Keratinocyte (primary cell): Measurements from ENCODE around the gene SERF2. TPM values are rescaled to one million over a fixed set of nuclear protein-coding genes. Genes with fewer than 3 reads are reported as not detected.
A peak's percentile ranks its signal among the peaks of the same experiment; 100 is the strongest.

Experiments used
- DNase-seq: peaks from one replicate; pipeline ENCODE4 v3.0.0-alpha.2; 2011; ENCODE audit warnings: low read depth, missing footprints, low spot score
- FAIRE-seq: peaks from 2 replicates; lab custom pipeline; 2011; peaks lifted over from hg19 to GRCh38; lab: Jason Lieb, UNC
- H2AFZ ChIP-seq: 2 replicates; pipeline ENCODE4 v1.6.0; 2012; ENCODE audit warnings: low read length, control low read depth, inconsistent platforms; ENCODE audit not compliant: control insufficient read depth
- H3K27ac ChIP-seq: 2 replicates; pipeline ENCODE4 v1.5.1; 2011; ENCODE audit warnings: low read length; ENCODE audit not compliant: control insufficient read depth, insufficient read depth
- H3K27me3 ChIP-seq: 3 replicates; pipeline ENCODE4 v1.6.0; 2011; ENCODE audit warnings: low read length; ENCODE audit not compliant: control insufficient read depth, insufficient read depth; ENCODE audit errors: extremely low read depth
- H3K36me3 ChIP-seq, 2 experiments: 2 replicates in 1 of 2; 3 replicates in 1 of 2; pipeline ENCODE4 v1.5.1; 2011; ENCODE audit warnings: low read length in 2 of 2, mild to moderate bottlenecking in 1 of 2; ENCODE audit not compliant: control insufficient read depth in 2 of 2, insufficient read depth in 2 of 2; ENCODE audit errors: extremely low read depth in 1 of 2
- H3K4me1 ChIP-seq: 3 replicates; pipeline ENCODE4 v1.5.1; 2011; ENCODE audit warnings: low read length; ENCODE audit not compliant: control insufficient read depth, insufficient read depth; ENCODE audit errors: extremely low read depth
- H3K4me2 ChIP-seq: 3 replicates; pipeline ENCODE4 v1.6.0; 2011; ENCODE audit warnings: low read depth, low read length; ENCODE audit not compliant: control insufficient read depth, insufficient read depth; ENCODE audit errors: extremely low read depth
- H3K4me3 ChIP-seq, 3 experiments: fragments of 200-600 bp in 1 of 3; sonication (generic) in 1 of 3; 2 replicates in 2 of 3; 3 replicates in 1 of 3; pipeline ENCODE4 v1.5.1; 2011 to 2016; ENCODE audit warnings: low read length in 3 of 3, mild to moderate bottlenecking in 3 of 3, control low read depth in 2 of 3, inconsistent platforms in 1 of 3, low read depth in 1 of 3, mixed read lengths in 1 of 3, mixed run types in 1 of 3, moderate library complexity in 1 of 3; ENCODE audit not compliant: control insufficient read depth in 2 of 3, insufficient read depth in 2 of 3; ENCODE audit errors: extremely low read depth in 1 of 3
- H3K79me2 ChIP-seq: 2 replicates; pipeline ENCODE4 v1.6.0; 2012; ENCODE audit warnings: low read length; ENCODE audit not compliant: control insufficient read depth, insufficient read depth
- H3K9ac ChIP-seq: 3 replicates; pipeline ENCODE4 v1.6.0; 2011; ENCODE audit warnings: low read length; ENCODE audit not compliant: control insufficient read depth, insufficient read depth; ENCODE audit errors: extremely low read depth
- H3K9me1 ChIP-seq: 3 replicates; pipeline ENCODE4 v1.6.0; 2011; ENCODE audit warnings: low read length; ENCODE audit not compliant: control insufficient read depth, insufficient read depth; ENCODE audit errors: extremely low read depth
- H3K9me3 ChIP-seq: 2 replicates; pipeline ENCODE4 v1.5.1; 2012; ENCODE audit warnings: low read depth, low read length; ENCODE audit not compliant: control insufficient read depth
- H4K20me1 ChIP-seq: 3 replicates; pipeline ENCODE4 v1.6.0; 2011; ENCODE audit warnings: low read length; ENCODE audit not compliant: control insufficient read depth, insufficient read depth; ENCODE audit errors: extremely low read depth
- CTCF ChIP-seq, 3 experiments: IDR thresholded peaks in 1 of 3; conservative IDR thresholded peaks in 1 of 3; optimal IDR thresholded peaks in 1 of 3; 2 replicates in 2 of 3; 3 replicates in 1 of 3; pipeline versions ENCODE3 to v1.5.1; 2011; ENCODE audit warnings: low read length in 3 of 3, mild to moderate bottlenecking in 3 of 3, moderate library complexity in 2 of 3, control low read depth in 1 of 3, inconsistent platforms in 1 of 3; ENCODE audit not compliant: insufficient read depth in 2 of 3; ENCODE audit errors: extremely low read depth in 1 of 3
- EZH2 ChIP-seq: IDR thresholded peaks from one replicate; pipeline ENCODE4 v1.6.1; 2012; ENCODE audit warnings: inconsistent platforms, mild to moderate bottlenecking, low read length, moderate library complexity
- dilution Hi-C: fragments of 300-500 bp; cut with MboI; formaldehyde crosslinking; loops from one replicate; pipeline ENCODE4 v1.7.0; 2020; ENCODE audit warnings: low sequenced_read_pairs; ENCODE audit not compliant: extremely low pct_ligation_motif_present
- polyA plus RNA-seq, 5 experiments: library from polyadenylated mRNA; depleted of rRNA in 3 of 5; stranded (reverse) in 3 of 5; stranded (forward) in 1 of 5; unstranded in 1 of 5; fragments of >200 nt; gene quantifications; 1 replicate in 1 of 5; 2 replicates in 3 of 5; 3 replicates in 1 of 5; pipeline versions ENCODE4 v1.2.1 to v1.2.3, GENCODE V29; 2011 to 2012; ENCODE audit warnings: missing spikeins in 2 of 5, low read depth in 1 of 5, low replicate concordance in 1 of 5

Gene SERF2
- polyA plus RNA-seq, 1 donor (not counting 4 experiments of a cell fraction or from before 2014, with no cell fraction given), result 534 TPM

DNA sequence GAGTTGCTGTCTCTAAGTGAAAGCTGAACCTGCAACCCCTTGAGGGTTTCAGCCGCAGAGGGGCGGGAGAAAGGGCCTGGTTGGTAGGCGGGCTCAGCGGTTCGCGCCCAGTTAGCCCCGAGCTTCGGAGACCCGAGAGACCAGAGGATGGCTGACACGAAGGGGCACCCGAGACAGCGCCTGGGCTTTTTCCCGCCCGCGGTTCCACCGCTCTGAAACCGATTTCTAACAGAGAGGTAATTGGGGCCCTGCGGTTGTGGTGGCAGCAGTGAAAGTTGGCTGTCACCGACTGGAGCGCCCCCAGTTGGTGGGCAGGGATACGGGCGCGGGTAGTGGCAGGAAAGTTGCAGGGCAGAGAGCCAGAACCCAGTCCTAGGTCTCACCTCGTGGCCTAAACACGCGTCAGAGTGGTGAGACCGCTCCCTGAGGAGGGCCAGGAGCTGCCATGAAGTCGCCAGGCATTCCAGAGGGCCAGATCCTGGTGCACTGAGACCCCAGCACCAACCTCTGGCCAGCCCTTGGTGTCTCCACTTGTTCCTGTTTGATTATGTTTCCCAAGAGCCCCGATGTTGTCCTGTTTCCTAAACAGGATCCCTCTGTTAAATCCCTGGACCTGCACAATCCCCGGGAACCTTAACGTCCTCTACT, 14.7 kb upstream of the SERF2 start:
- peak overlapping the region; percentile 48 to 92 (median 82) for H3K4me3 ChIP-seq
- no peaks in the 10 kb centered on the region for H3K27me3 ChIP-seq
- no peak for TF ChIP-seq EZH2
- TF ChIP-seq CTCF (optimal IDR thresholded peaks at IDR 0.05 in 1 of 3, IDR thresholded peaks at IDR 0.05 in 1 of 3, conservative IDR thresholded peaks at IDR 0.05 in 1 of 3; ENCODE audit: extremely low read depth in 1 of 3, insufficient read depth in 2 of 3, low read length in 3 of 3), result peak; percentile 84 to 92 (median 88)
- no peaks in the 10 kb centered on the region for H3K79me2 ChIP-seq
- FAIRE-seq (no peak), DNase-seq (no peak)
- dilution Hi-C loops, result no loop called here
- H3K36me3 ChIP-seq, result peaks cover 7 to 11% of the 10 kb centered on the region in 2 experiments
- H3K4me2 ChIP-seq, result peak overlapping the region; percentile 97
- peak overlapping the region; percentile 98 for H2AFZ ChIP-seq
- H3K9me1 ChIP-seq, result no peaks in the 10 kb centered on the region
- peaks cover 14% of the 10 kb centered on the region for H3K4me1 ChIP-seq
- H4K20me1 ChIP-seq, result no peaks in the 10 kb centered on the region
- no peaks in the 10 kb centered on the region for H3K9me3 ChIP-seq
- H3K27ac ChIP-seq, result peak overlapping the region; percentile 74
- peak overlapping the region; percentile 87 for H3K9ac ChIP-seq

GRCh38 chr15:43779016-43779415, 13.1 kb upstream of the SERF2 start:
- H3K36me3 ChIP-seq, result peaks cover 0 to 1% of the 10 kb centered on the region in 2 experiments
- H3K4me2 ChIP-seq, result no peak overlapping the region
- DNase-seq (no peak), FAIRE-seq (no peak)
- H3K4me1 ChIP-seq, result peaks cover 14% of the 10 kb centered on the region
- H4K20me1 ChIP-seq, result no peaks in the 10 kb centered on the region
- no peaks in the 10 kb centered on the region for H3K27me3 ChIP-seq
- H3K9me1 ChIP-seq, result no peaks in the 10 kb centered on the region
- no peak overlapping the region for H2AFZ ChIP-seq
- H3K4me3 ChIP-seq, result no peak overlapping the region
- no peak overlapping the region for H3K27ac ChIP-seq
- H3K9me3 ChIP-seq, result no peaks in the 10 kb centered on the region
- H3K9ac ChIP-seq, result no peak overlapping the region
- dilution Hi-C loops, result no loop called here
- TF ChIP-seq EZH2 (no peak), CTCF (optimal IDR thresholded peaks at IDR 0.05 in 1 of 3, IDR thresholded peaks at IDR 0.05 in 1 of 3, conservative IDR thresholded peaks at IDR 0.05 in 1 of 3; ENCODE audit: extremely low read depth in 1 of 3, insufficient read depth in 2 of 3, low read length in 3 of 3) (no peak)
- H3K79me2 ChIP-seq, result no peaks in the 10 kb centered on the region
